WI38 (cell line): Measurements from ENCODE around the gene TRERF1.
A peak's percentile ranks its signal among the peaks of the same experiment; 100 is the strongest.

ENCODE experiments used
- H3K4me3 ChIP-seq: 2 replicates; pipeline ENCODE4 v1.5.1; 2011; ENCODE audit warnings: low read depth, mild to moderate bottlenecking, control low read depth, low read length
- CTCF ChIP-seq: IDR thresholded peaks from 2 replicates; pipeline ENCODE4 v1.5.1; 2012; ENCODE audit warnings: low read depth, mild to moderate bottlenecking, control low read depth, low read length

TRERF1 gene

GRCh38 chr6:42225419-42225818 is 226.3 kb downstream of the TRERF1 start:
- H3K4me3 ChIP-seq, result no peak overlapping the region
- no peak for TF ChIP-seq CTCF

GRCh38 chr6:42225029-42225339 is 226.7 kb downstream of the TRERF1 start:
- TF ChIP-seq CTCF, result no peak
- peak overlapping the region; percentile 30; the same call in 1 of the 2 replicates for H3K4me3 ChIP-seq

- H3K4me3 ChIP-seq, result peak overlapping the region; percentile 30; the same call in 1 of the 2 replicates
- no peak for TF ChIP-seq CTCF
These were observed 227.3 kb downstream of the TRERF1 start for GRCh38 chr6:42224222-42225028.

- H3K4me3 ChIP-seq, result no peak overlapping the region
- no peak for TF ChIP-seq CTCF
These were observed 229.3 kb downstream of the TRERF1 start for GRCh38 chr6:42222448-42222847.

GRCh38 chr6:42221546-42221945 is 230.2 kb downstream of the TRERF1 start:
- no peak for TF ChIP-seq CTCF
- H3K4me3 ChIP-seq, result no peak overlapping the region

- no peak overlapping the region for H3K4me3 ChIP-seq
- no peak for TF ChIP-seq CTCF
These were observed 230.9 kb downstream of the TRERF1 start for GRCh38 chr6:42220807-42221206.

- no peak for TF ChIP-seq CTCF
- peak within 1 kb of the TSS; percentile 87 for H3K4me3 ChIP-seq
These were observed 234.0 kb downstream of the TRERF1 start, which contains the start of gene MRPS10 for GRCh38 chr6:42217519-42218367. Gene MRPS10, minus strand, starts transcription at chr6:42217861. Its CDS starts 12 bp downstream, at chr6:42217849.
